Islet of Langerhans (tissue), 1 donor: ENCODE results near the gene ZNF26.
A peak's percentile ranks its signal among the peaks of the same experiment; 100 is the strongest.
"Not testable (repeated sequence)": the region's sequence is repeated elsewhere in the genome, so short reads cannot be mapped to it uniquely, and the experiment has no call there.

Experiments used
- FAIRE-seq: peaks from one replicate; lab custom pipeline; 2011; peaks lifted over from hg19 to GRCh38; lab: Jason Lieb, UNC

Gene ZNF26

GRCh38 chr12:132986001-132986884 is at the start of gene ZNF26:
Gene ZNF26 (plus strand): TSS chr12:132986367. CDS start chr12:132986841, 474 bp downstream.
- peak; percentile 27 for FAIRE-seq

- not testable (repeated sequence) for FAIRE-seq
Measured at GRCh38 chr12:132936921-132937320, 49.2 kb upstream of the ZNF26 start.

GRCh38 chr12:132937476-132937875 is 48.7 kb upstream of the ZNF26 start:
- FAIRE-seq, result no peak

DNA sequence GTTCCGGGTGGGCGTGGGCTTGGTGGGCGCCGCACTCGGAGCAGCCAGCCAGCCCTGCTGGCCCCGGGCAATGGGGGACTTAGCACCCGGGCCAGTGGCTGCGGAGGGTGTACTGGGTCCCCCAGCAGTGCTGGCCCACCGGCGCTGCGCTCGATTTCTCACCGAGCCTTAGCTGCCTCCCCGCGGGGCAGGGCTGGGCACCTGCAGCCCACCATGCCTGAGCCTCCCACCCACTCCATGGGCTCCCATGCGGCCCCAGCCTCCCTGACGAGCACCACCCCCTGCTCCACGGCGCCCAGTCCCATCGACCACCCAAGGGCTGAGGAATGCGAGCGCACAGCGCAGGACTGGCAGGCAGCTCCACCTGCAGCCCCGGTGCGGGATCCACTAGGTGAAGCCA is 47.4 kb upstream of the ZNF26 start:
- FAIRE-seq, result not testable (repeated sequence)

DNA sequence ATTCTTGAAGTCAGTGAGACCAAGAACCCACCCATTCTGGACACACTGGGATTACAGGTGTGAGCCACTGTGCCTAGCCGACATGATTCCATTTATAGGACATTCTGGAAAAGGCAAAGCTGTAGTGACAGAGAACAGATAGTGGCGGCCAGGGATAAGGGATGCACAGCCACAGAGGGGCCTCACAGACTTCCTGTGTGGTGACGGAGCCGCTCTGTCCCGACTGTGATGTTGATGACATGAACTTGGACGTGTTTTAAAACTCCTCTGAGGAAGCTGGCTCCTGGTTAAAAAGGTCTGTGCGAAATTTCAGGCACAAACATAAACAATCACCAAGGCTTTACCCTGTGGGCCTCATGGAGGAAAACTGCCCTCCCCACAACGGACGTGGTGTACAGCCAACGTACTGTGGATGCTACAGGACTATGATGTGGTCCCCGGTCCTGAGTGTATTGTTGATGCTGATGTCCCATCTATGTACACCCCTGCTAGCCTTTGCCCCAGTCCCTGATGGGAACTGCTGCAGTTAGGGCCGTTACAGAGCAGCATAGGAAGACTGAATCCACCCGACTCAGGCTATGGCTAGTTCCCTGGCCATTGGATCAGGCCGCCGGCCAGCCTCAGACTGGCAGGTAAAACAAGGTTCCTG is 46.0 kb upstream of the ZNF26 start:
- FAIRE-seq, result no peak

DNA sequence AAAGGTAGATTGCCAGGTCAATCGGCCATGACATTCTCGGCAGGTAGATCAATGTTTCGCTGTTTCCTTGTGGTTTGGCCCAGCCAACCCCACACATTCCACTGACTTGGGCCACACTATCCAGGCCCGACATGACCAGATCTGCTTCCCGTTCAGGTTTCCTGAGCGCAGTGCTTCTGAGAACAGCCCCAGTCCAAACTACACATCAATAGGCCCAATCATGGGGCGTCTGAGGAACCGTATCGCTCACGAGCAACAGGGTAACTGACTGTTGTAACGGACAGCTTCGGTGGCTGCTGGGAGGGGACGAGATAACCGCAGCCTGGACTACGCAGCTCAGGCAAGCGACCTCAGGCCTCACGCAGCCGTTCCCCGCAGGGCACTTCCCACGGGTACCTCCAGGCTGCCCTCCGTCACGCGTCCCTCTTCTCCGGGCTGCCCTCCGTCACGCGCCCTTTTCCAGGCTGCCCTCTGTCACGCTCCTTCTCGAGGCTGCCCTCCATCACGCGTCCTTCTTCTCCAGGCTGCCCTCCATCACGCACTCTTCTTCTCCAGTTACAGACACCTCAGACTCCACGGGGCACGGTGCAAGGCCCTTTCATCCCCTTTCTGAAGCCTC is 44.7 kb upstream of the ZNF26 start:
- no peak for FAIRE-seq

DNA sequence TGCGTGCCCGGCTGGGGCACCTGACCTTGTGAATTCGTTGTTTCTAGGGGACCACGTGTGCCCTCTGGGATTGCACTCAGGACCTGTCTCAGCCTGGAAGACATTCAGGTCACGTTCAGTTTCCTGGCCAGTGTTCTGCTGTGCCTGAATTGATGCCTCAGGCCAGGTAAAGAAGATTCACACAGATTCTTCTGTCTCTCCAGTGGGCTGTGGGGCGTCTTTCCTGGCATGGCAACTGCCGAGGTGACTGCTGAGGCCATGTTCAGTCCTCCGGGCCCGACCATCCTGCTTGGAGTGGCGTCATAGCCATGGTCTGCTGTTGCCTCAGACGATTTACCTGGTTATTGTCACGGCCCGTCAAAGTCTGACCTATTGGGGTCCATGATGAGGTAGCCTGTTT is 43.6 kb upstream of the ZNF26 start:
- no peak for FAIRE-seq

GRCh38 chr12:132945806-132946205 is 40.4 kb upstream of the ZNF26 start:
- FAIRE-seq, result no peak

DNA sequence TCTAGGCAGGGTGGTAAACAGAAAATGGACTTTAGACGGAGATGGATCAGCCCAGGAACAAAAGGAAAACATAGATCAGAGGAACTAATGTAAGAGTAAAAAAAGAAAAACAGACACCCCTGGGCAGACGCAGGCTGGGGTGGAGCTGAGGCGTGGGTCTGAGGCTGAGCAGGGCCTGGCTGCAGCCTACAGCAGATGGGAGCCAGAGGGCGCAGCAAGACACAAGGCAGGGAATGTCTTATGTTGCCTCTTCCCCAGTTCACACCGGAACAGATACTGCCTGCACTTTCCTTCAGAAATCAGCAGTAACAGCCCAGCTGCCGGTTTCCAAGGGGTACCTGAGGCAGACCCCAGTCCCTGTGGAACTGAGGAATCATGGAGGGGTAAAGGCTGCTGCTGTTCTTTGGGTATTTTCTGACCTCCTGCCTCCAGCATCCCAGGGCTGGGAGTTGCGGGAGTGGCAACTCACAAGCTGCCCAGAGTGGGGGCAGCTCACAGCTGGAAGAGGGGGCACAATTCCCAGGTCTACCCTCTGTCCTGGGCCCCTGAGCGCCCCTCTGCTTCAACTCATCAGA is 39.8 kb upstream of the ZNF26 start:
- no peak for FAIRE-seq

GRCh38 chr12:132948146-132949066 is 37.8 kb upstream of the ZNF26 start:
- FAIRE-seq, result no peak

DNA sequence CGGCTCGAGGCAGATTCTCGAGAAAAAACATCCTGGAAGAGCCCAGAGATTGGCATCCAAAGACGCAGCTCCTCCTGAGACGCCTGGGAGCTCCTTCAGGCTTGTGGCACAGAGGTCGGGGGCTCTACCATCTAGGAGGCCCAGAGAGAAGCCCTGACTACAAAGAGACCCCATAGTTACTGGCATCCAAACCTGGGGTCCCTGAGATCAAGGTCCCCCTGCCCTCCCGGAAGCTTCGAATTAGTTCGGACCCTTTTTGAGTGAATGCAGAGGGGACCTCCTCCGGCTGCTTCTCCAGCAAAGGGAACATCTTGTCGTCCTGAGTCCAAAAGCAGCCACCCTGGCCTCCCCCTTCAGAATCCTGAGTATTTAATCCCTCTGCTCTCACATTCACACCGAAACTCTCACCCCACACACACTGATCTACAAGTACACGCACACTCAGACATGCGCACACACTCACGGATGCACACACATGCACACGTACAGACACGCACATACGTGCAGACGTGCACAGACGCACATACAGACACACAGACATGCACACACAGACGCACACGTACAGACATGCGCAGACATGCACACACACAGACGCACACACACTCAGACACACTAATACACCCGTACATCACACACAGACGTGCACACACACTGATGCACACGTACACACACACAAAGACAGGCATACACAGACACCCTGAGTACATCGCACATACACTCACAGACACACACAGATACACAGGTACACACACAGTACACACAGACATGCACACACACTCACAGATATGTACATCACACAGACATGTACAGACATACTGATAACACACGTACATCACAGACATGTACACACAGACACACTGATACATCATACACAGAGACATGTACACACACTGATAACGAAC is 36.0 kb upstream of the ZNF26 start:
- no peak for FAIRE-seq

DNA sequence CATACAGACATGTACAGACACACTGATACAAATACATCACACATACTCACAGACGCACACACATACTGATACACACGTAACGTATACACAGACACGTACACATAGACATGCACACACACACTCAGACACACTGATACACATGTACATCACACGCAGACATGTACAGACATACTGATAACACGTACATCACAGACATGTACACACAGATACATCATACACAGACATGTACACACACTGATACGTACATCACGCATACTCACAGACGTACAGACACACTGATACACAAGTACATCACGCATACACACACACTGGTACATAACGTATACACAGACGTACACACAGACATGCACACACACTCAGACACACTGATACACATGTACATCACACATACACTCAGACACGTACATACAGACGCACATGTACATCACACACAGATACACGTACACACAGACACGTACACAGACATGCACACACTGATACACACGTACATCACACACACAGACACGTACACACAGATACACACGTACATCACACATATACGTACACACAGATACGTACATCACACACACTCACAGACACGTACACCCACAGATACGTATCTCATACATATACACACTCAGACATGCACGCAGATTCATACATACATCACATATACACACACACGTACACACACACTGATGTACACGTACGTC is 35.2 kb upstream of the ZNF26 start:
- no peak for FAIRE-seq

DNA sequence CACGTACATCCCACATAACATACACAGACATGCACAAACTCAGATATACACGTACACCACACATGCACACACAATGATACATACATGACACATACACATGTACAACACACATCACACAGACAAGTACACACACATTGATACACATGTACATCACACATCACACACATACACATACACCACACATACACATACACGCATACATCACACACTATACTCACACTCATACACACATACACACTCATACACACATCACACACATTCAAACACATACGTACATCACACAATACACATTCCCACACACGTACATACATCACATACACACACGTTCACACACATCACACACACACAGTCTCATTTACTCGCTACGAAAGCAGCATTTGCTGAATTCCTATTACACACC is 34.5 kb upstream of the ZNF26 start:
- FAIRE-seq, result no peak

DNA sequence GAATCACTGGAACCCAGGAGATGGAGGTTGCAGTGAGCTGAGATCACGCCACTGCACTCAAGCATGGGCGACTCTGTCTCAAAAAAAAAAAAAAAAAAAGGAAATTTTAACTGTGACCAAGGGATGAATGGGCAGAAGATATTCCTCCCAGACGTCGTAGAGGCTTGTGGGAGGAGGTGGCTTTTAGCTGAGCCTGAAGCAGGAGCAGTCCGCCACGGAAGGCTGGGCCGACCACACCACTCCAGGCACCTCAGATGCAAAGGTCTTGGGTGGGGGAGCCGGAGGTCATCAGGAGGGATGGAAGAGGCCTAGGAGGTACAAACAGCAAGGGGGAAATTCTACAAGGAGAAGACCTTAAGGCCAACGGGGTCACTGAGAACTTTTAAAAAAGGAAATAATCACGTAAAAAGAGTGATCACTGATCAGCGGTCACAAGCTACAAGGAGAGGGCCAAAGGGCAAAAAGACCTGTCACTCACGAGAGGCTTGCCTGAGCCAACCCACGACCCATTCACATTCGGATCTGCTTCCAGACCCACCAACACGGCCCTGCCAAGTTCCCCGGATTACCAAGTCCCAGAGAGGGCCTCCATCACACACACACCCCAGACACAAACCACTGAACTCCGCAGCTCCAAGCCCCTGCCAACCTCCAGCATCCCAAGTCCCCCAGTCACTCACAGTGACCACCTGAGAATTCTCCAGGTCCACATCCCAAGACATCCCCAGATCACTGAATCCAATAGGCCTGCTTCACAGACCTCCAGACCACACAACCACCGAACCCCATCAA is 33.6 kb upstream of the ZNF26 start:
- FAIRE-seq, result no peak

- no peak for FAIRE-seq
Measured at GRCh38 chr12:132953163-132953425, 33.1 kb upstream of the ZNF26 start.

GRCh38 chr12:132953771-132954170 is 32.4 kb upstream of the ZNF26 start:
- FAIRE-seq, result no peak

- no peak for FAIRE-seq
Measured at GRCh38 chr12:132954471-132955048, 31.6 kb upstream of the ZNF26 start.

GRCh38 chr12:132955094-132956010 is 30.8 kb upstream of the ZNF26 start:
- no peak for FAIRE-seq
